Endodermal cell (in vitro differentiated cells): ENCODE measurements around the gene IGFN1. TPM values are rescaled to one million over a fixed set of nuclear protein-coding genes. Genes with fewer than 3 reads are reported as not detected.
A peak's percentile ranks its signal among the peaks of the same experiment; 100 is the strongest.

Experiments
- DNase-seq: peaks from one replicate; pipeline ENCODE4 v3.0.0-alpha.2; 2017
- H3K27ac ChIP-seq: 2 replicates; pipeline ENCODE4 v1.5.1; 2013; ENCODE audit warnings: mild to moderate bottlenecking, low read depth, low read length, moderate library complexity
- H3K27me3 ChIP-seq: 2 replicates; pipeline ENCODE4 v1.6.1; 2013; ENCODE audit warnings: mild to moderate bottlenecking, low read length, moderate library complexity; ENCODE audit not compliant: insufficient read depth, control insufficient read depth, poor library complexity, severe bottlenecking
- H3K36me3 ChIP-seq: 2 replicates; pipeline ENCODE4 v1.7.0; 2013; ENCODE audit warnings: mild to moderate bottlenecking, low read length, moderate library complexity; ENCODE audit not compliant: control insufficient read depth, insufficient read depth
- H3K4me1 ChIP-seq: one replicate; pipeline ENCODE4 v1.7.0; 2013; ENCODE audit warnings: low read length; ENCODE audit not compliant: control insufficient read depth, insufficient read depth
- H3K4me3 ChIP-seq: 2 replicates; pipeline ENCODE4 v1.5.1; 2013; ENCODE audit warnings: mild to moderate bottlenecking, low read length, moderate library complexity
- H3K9ac ChIP-seq: 2 replicates; pipeline ENCODE4 v1.6.1; 2013; ENCODE audit warnings: mild to moderate bottlenecking, low read length, moderate library complexity; ENCODE audit not compliant: poor library complexity, severe bottlenecking; ENCODE audit errors: extremely low read depth
- H3K9me3 ChIP-seq: 2 replicates; pipeline ENCODE4 v1.6.1; 2013; ENCODE audit warnings: mild to moderate bottlenecking, low read length, moderate library complexity; ENCODE audit not compliant: control insufficient read depth
- H3K27ac Mint-ChIP-seq: 2 replicates; pipeline ENCODE4 v1.8.0; 2020; ENCODE audit warnings: mixed read lengths
- H3K27me3 Mint-ChIP-seq: 2 replicates; pipeline ENCODE4 v1.8.0; 2021; ENCODE audit warnings: mild to moderate bottlenecking, mixed read lengths; ENCODE audit not compliant: insufficient read depth
- H3K36me3 Mint-ChIP-seq: 2 replicates; pipeline ENCODE4 v1.8.0; 2020; ENCODE audit warnings: low read depth, mixed read lengths
- H3K4me1 Mint-ChIP-seq: 2 replicates; pipeline ENCODE4 v1.8.0; 2020; ENCODE audit warnings: mixed read lengths
- H3K4me3 Mint-ChIP-seq: 2 replicates; pipeline ENCODE4 v1.8.0; 2020; ENCODE audit warnings: mild to moderate bottlenecking, moderate library complexity, mixed read lengths
- H3K9me3 Mint-ChIP-seq: 2 replicates; pipeline ENCODE4 v1.8.0; 2020; ENCODE audit warnings: mild to moderate bottlenecking, mixed read lengths
- WGBS, 2 experiments: methylation state at CpG; one replicate each; pipeline versions ENCODE4 v1.1.5 to v1.1.7; 2013; ENCODE audit warnings: missing lambda C conversion rate in 2 of 2, mixed read lengths in 1 of 2; ENCODE audit not compliant: insufficient coverage in 1 of 2, insufficient read length in 1 of 2; 5-methylcytosine and 5-hydroxymethylcytosine counted together
- total RNA-seq, 2 donors: library from RNA; stranded (reverse); fragmentation: NEBNext Ultra II Directional in 1 of 2; extraction: Animal tissue kit (Norgen Biotek cat#: 25700) in 1 of 2; gene quantifications; 2 replicates in 1 of 2; 3 replicates in 1 of 2; pipeline ENCODE4 v1.2.1, GENCODE V29; 2021
- TF ChIP-seq, protein P1 (sequence below): fragments of 200-600 bp; sonication (generic); conservative IDR thresholded peaks from 2 replicates; pipeline ENCODE4 v1.5.0; 2021; ENCODE audit warnings: antibody characterized with exemption, mild to moderate bottlenecking

The IGFN1 gene
- total RNA-seq, 2 donors from 2014 or later = not detected

GRCh38 chr1:201144701-201145100 lies 45.9 kb upstream of the IGFN1 start:
- peak overlapping the region; percentile 67 for H3K27ac Mint-ChIP-seq
- peaks cover 92% of the 10 kb centered on the region for H3K36me3 Mint-ChIP-seq
- peaks cover 98% of the 10 kb centered on the region for H3K36me3 ChIP-seq

DNA sequence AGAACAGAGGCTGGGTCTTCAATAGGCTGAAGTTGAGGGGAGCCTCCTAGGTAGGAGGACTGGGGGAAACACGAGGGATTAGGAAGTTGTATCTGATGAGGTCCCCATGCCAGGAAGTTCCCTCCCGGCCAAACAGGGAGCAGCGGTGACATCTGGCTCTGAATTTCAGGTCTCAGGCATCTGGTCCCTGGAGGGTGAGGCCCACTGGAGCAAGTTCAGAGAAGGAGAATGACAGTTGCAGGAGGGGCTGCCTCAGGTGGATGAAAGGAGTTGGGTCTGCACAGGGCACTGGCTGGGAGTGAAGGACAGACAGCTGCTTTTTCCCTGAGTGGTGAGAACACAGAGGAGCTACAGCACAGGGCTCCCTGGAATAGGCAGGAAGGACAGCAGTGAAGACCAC lies 45.5 kb upstream of the IGFN1 start:
- 80 to 94% methylated on average over 2 to 3 of the region's 3 CpGs for WGBS, 2 experiments
- Histone ChIP-seq H3K4me3 (no peak overlapping the region), H3K27me3 (no peaks in the 10 kb centered on the region), H3K9ac (no peak overlapping the region), H3K4me1 (no peaks in the 10 kb centered on the region), H3K27ac (no peak overlapping the region), H3K36me3 (peaks cover 98% of the 10 kb centered on the region), H3K9me3 (no peaks in the 10 kb centered on the region)
- peak overlapping the region; percentile 67 for H3K27ac Mint-ChIP-seq
- TF ChIP-seq, protein P1, sequence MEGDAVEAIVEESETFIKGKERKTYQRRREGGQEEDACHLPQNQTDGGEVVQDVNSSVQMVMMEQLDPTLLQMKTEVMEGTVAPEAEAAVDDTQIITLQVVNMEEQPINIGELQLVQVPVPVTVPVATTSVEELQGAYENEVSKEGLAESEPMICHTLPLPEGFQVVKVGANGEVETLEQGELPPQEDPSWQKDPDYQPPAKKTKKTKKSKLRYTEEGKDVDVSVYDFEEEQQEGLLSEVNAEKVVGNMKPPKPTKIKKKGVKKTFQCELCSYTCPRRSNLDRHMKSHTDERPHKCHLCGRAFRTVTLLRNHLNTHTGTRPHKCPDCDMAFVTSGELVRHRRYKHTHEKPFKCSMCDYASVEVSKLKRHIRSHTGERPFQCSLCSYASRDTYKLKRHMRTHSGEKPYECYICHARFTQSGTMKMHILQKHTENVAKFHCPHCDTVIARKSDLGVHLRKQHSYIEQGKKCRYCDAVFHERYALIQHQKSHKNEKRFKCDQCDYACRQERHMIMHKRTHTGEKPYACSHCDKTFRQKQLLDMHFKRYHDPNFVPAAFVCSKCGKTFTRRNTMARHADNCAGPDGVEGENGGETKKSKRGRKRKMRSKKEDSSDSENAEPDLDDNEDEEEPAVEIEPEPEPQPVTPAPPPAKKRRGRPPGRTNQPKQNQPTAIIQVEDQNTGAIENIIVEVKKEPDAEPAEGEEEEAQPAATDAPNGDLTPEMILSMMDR = no peak
- H3K36me3 Mint-ChIP-seq = peaks cover 91% of the 10 kb centered on the region
- no peaks in the 10 kb centered on the region for H3K27me3 Mint-ChIP-seq
- H3K4me3 Mint-ChIP-seq = no peak overlapping the region
- H3K4me1 Mint-ChIP-seq = peaks cover 9% of the 10 kb centered on the region
- no peaks in the 10 kb centered on the region for H3K9me3 Mint-ChIP-seq
- no peak for DNase-seq

More at GRCh38 chr1:201144701-201145100, 45.9 kb upstream of the IGFN1 start:
- Histone ChIP-seq H3K9ac (no peak overlapping the region), H3K4me3 (no peak overlapping the region), H3K27ac (no peak overlapping the region), H3K4me1 (no peaks in the 10 kb centered on the region), H3K9me3 (no peaks in the 10 kb centered on the region), H3K27me3 (no peaks in the 10 kb centered on the region)
- Mint-ChIP-seq H3K27me3 (no peaks in the 10 kb centered on the region), H3K9me3 (no peaks in the 10 kb centered on the region), H3K4me3 (no peak overlapping the region), H3K4me1 (peaks cover 9% of the 10 kb centered on the region)
- TF ChIP-seq, protein P1 = no peak
- WGBS, 2 experiments = 75% methylated on average over 4 to 5 of the region's 5 CpGs
- no peak for DNase-seq

DNA sequence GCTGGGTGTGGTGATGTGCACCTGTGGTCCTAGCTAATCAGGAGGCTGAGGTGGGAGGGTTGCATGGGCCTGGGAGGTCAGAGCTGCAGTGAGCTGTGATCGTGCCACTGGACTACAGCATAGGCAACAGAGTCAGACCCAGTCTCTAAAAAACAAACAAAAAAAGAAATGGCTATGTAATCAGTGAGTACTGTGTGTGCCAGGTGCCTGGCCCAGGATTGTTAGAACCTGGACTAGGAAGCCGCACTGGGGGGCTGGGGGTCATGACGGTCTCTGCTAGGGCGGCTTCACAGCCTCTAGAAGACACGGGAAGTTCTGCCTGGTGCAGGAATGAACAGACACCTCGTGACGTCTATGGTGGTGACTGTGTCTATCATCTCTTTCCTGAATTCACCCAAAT lies 44.8 kb upstream of the IGFN1 start:
- DNase-seq = no peak
- Mint-ChIP-seq H3K36me3 (peaks cover 91% of the 10 kb centered on the region), H3K4me1 (peaks cover 9% of the 10 kb centered on the region), H3K27me3 (no peaks in the 10 kb centered on the region), H3K27ac (no peak overlapping the region), H3K9me3 (no peaks in the 10 kb centered on the region), H3K4me3 (no peak overlapping the region)
- Histone ChIP-seq H3K27me3 (no peaks in the 10 kb centered on the region), H3K36me3 (peaks cover 98% of the 10 kb centered on the region), H3K4me3 (no peak overlapping the region), H3K9me3 (no peaks in the 10 kb centered on the region), H3K9ac (no peak overlapping the region), H3K27ac (no peak overlapping the region), H3K4me1 (no peaks in the 10 kb centered on the region)
- TF ChIP-seq, protein P1 = no peak
- WGBS, 2 experiments = 93 to 94% methylated on average over 5 to 7 of the region's 7 CpGs
